A204.1 (cell line): ENCODE data around the gene INHBE.
"Not testable (repeated sequence)": the region's sequence is repeated elsewhere in the genome, so short reads cannot be mapped to it uniquely, and the experiment has no call there.

Experiments used
- FAIRE-seq: peaks from 2 replicates; lab custom pipeline; 2012; peaks lifted over from hg19 to GRCh38; lab: Jason Lieb, UNC

The INHBE gene

GRCh38 chr12:57476162-57476992 lies 21.3 kb downstream of the INHBE start:
- FAIRE-seq = no peak

- FAIRE-seq = no peak
Observed at GRCh38 chr12:57476993-57477709, 22.0 kb downstream of the INHBE start.

GRCh38 chr12:57477710-57478681 lies 22.9 kb downstream of the INHBE start:
- no peak for FAIRE-seq

- no peak for FAIRE-seq
Observed at GRCh38 chr12:57479043-57479375, 23.9 kb downstream of the INHBE start.

- no peak for FAIRE-seq
Observed at GRCh38 chr12:57479376-57480115, 24.4 kb downstream of the INHBE start, which contains the start of gene ARHGAP9. Gene ARHGAP9, minus strand, starts transcription at chr12:57479866. Its CDS starts 460 bp downstream, at chr12:57479406.

GRCh38 chr12:57481671-57482070 lies 26.6 kb downstream of the INHBE start:
- no peak for FAIRE-seq

- no peak for FAIRE-seq
Observed at GRCh38 chr12:57483466-57483865, 28.4 kb downstream of the INHBE start.

GRCh38 chr12:57485695-57486094 lies 30.6 kb downstream of the INHBE start:
- FAIRE-seq = no peak

- FAIRE-seq = no peak
Observed at GRCh38 chr12:57487055-57487596, 32.0 kb downstream of the INHBE start.

GRCh38 chr12:57487597-57488401 lies 32.7 kb downstream of the INHBE start, which contains the start of gene MARS1:
Gene MARS1, plus strand, starts transcription at chr12:57488068. Its CDS starts 23 bp downstream, at chr12:57488091.
- FAIRE-seq = peak; percentile 93

- no peak for FAIRE-seq
Observed at GRCh38 chr12:57488402-57489156, 33.5 kb downstream of the INHBE start.

GRCh38 chr12:57489157-57489641 lies 34.1 kb downstream of the INHBE start:
- FAIRE-seq = no peak

- FAIRE-seq = no peak
Observed at GRCh38 chr12:57490126-57490525, 35.0 kb downstream of the INHBE start.

GRCh38 chr12:57491393-57492280 lies 36.5 kb downstream of the INHBE start:
- FAIRE-seq = no peak

- FAIRE-seq = not testable (repeated sequence)
Observed at GRCh38 chr12:57495051-57495701, 40.1 kb downstream of the INHBE start.

- FAIRE-seq = no peak
Observed at GRCh38 chr12:57496822-57497221, 41.7 kb downstream of the INHBE start.

- no peak for FAIRE-seq
Observed at GRCh38 chr12:57497223-57498131, 42.4 kb downstream of the INHBE start.
